Measurements from ENCODE around the gene SEPTIN10.

Gene SEPTIN10

GRCh38 chr2:109523121-109523520, 90.6 kb downstream of the SEPTIN10 start:
- DNase-seq (ENCODE audit: low read depth in 3 of 3), result no peak

GRCh38 chr2:109522063-109522374, 91.7 kb downstream of the SEPTIN10 start:
- DNase-seq (ENCODE audit: low read depth in 3 of 3), result no peak

- no peak for DNase-seq (ENCODE audit: low read depth in 3 of 3)
These were observed 92.3 kb downstream of the SEPTIN10 start for GRCh38 chr2:109521233-109522062.

- no peak for DNase-seq (ENCODE audit: low read depth in 3 of 3)
These were observed 94.3 kb downstream of the SEPTIN10 start for GRCh38 chr2:109519513-109519912.

GRCh38 chr2:109517118-109517889, 96.5 kb downstream of the SEPTIN10 start:
- DNase-seq (ENCODE audit: low read depth in 3 of 3), result no peak

- DNase-seq (ENCODE audit: low read depth in 3 of 3), result peak in 1 of 3 experiments; percentile 8
These were observed 97.2 kb downstream of the SEPTIN10 start for GRCh38 chr2:109516445-109517117.

GRCh38 chr2:109514857-109515256, 98.9 kb downstream of the SEPTIN10 start:
- no peak for DNase-seq (ENCODE audit: low read depth in 3 of 3)

GRCh38 chr2:109513749-109514588, 99.8 kb downstream of the SEPTIN10 start:
- DNase-seq (ENCODE audit: low read depth in 3 of 3), result no peak

- no peak for DNase-seq (ENCODE audit: low read depth in 3 of 3)
These were observed 100.5 kb downstream of the SEPTIN10 start for GRCh38 chr2:109513230-109513629.

GRCh38 chr2:109512076-109512475, 101.7 kb downstream of the SEPTIN10 start:
- no peak for DNase-seq (ENCODE audit: low read depth in 3 of 3)

- no peak for DNase-seq (ENCODE audit: low read depth in 3 of 3)
These were observed 102.6 kb downstream of the SEPTIN10 start for GRCh38 chr2:109511168-109511567.

- DNase-seq (ENCODE audit: low read depth in 3 of 3), result peak; percentile 45 to 73 (median 65)
These were observed 103.4 kb downstream of the SEPTIN10 start for GRCh38 chr2:109510136-109511028.

- no peak for DNase-seq (ENCODE audit: low read depth in 3 of 3)
These were observed 105.2 kb downstream of the SEPTIN10 start for GRCh38 chr2:109508556-109508955.

- DNase-seq (ENCODE audit: low read depth in 3 of 3), result no peak
These were observed 105.9 kb downstream of the SEPTIN10 start for GRCh38 chr2:109507828-109508227.

GRCh38 chr2:109507217-109507616, 106.5 kb downstream of the SEPTIN10 start:
- no peak for DNase-seq (ENCODE audit: low read depth in 3 of 3)

- no peak for DNase-seq (ENCODE audit: low read depth in 3 of 3)
These were observed 110.6 kb downstream of the SEPTIN10 start for GRCh38 chr2:109503191-109503590.

- no peak for DNase-seq (ENCODE audit: low read depth in 3 of 3)
These were observed 112.3 kb downstream of the SEPTIN10 start for GRCh38 chr2:109501461-109501860.

GRCh38 chr2:109500910-109501309, 112.9 kb downstream of the SEPTIN10 start:
- no peak for DNase-seq (ENCODE audit: low read depth in 3 of 3)

GRCh38 chr2:109499566-109499965, 114.2 kb downstream of the SEPTIN10 start:
- DNase-seq (ENCODE audit: low read depth in 3 of 3), result no peak

- no peak for DNase-seq (ENCODE audit: low read depth in 3 of 3)
These were observed 114.9 kb downstream of the SEPTIN10 start for GRCh38 chr2:109498906-109499305.

Data from stimulated activated CD4-positive, alpha-beta T cell treated with anti-CD3 and anti-CD28 coated beads, TNF-alpha, amount 100 ng/mL, for 24 hours (primary cell).